HUES48 (cell line): ENCODE data around the gene NIP7.

ENCODE experiments used
- H3K27ac ChIP-seq: one replicate; pipeline ENCODE4 v1.7.0; 2013; ENCODE audit warnings: low read depth, low read length, inconsistent platforms
- H3K27me3 ChIP-seq: 2 replicates; pipeline ENCODE4 v1.6.1; 2013; ENCODE audit warnings: mild to moderate bottlenecking, low read length; ENCODE audit not compliant: control insufficient read depth, insufficient read depth
- H3K36me3 ChIP-seq: 2 replicates; pipeline ENCODE4 v1.6.1; 2013; ENCODE audit warnings: low read length; ENCODE audit not compliant: control insufficient read depth, insufficient read depth
- H3K4me1 ChIP-seq: 2 replicates; pipeline ENCODE4 v1.6.1; 2013; ENCODE audit warnings: mild to moderate bottlenecking, low read length; ENCODE audit not compliant: control insufficient read depth, insufficient read depth
- H3K4me3 ChIP-seq: 2 replicates; pipeline ENCODE4 v1.5.1; 2013; ENCODE audit warnings: mild to moderate bottlenecking, low read depth, low read length
- H3K9ac ChIP-seq: 2 replicates; pipeline ENCODE4 v1.6.1; 2013; ENCODE audit warnings: mild to moderate bottlenecking, low read depth, low read length, moderate library complexity
- H3K9me3 ChIP-seq: 2 replicates; pipeline ENCODE4 v1.6.1; 2013; ENCODE audit warnings: low read length; ENCODE audit not compliant: control insufficient read depth, insufficient read depth

NIP7 gene

DNA sequence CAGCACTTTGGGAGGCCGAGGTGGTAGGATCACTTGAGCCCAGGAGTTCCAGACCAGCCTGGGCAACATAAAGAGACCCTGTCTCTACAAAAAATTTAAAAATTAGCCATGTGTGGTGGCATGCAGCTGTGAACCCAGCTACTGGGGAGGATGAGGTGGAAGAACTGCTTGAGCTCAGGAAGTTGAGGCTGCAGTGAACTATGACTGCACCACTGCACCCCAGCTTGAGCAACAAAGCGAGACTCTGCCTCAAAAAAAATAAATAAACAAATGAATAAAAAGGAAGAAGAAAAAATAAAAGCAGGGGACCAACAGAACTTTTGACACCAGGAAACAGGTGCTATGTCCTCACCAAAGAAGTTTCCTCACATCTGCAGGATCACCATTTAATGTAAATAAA, 32.0 kb downstream of the NIP7 start:
- Histone ChIP-seq H3K4me1 (no peaks in the 10 kb centered on the region), H3K36me3 (peaks cover 61% of the 10 kb centered on the region), H3K27me3 (no peaks in the 10 kb centered on the region), H3K4me3 (no peak overlapping the region), H3K9me3 (no peaks in the 10 kb centered on the region), H3K9ac (no peak overlapping the region), H3K27ac (no peak overlapping the region)

DNA sequence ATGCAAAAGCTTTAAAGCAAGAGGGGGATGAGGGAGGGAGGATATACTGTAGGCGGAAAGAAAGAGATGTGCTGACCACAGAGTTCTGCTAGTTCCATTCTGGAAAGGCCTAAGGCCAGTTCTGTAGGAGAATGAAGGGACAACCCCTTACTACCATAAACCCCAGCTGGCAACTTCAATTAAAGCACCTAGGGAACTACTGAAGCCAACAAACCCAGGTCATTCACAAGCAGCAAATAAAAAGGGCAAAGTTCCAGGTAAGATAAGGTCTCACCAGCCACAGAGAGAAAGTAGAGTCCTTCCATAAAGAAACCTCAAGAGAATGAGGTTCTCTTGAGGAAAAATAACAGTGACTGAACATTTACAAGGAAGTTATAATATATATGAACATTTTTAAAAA, 33.4 kb downstream of the NIP7 start:
- Histone ChIP-seq H3K4me1 (no peaks in the 10 kb centered on the region), H3K27me3 (no peaks in the 10 kb centered on the region), H3K27ac (no peak overlapping the region), H3K9me3 (no peaks in the 10 kb centered on the region), H3K36me3 (peaks cover 54% of the 10 kb centered on the region), H3K4me3 (no peak overlapping the region), H3K9ac (no peak overlapping the region)

DNA sequence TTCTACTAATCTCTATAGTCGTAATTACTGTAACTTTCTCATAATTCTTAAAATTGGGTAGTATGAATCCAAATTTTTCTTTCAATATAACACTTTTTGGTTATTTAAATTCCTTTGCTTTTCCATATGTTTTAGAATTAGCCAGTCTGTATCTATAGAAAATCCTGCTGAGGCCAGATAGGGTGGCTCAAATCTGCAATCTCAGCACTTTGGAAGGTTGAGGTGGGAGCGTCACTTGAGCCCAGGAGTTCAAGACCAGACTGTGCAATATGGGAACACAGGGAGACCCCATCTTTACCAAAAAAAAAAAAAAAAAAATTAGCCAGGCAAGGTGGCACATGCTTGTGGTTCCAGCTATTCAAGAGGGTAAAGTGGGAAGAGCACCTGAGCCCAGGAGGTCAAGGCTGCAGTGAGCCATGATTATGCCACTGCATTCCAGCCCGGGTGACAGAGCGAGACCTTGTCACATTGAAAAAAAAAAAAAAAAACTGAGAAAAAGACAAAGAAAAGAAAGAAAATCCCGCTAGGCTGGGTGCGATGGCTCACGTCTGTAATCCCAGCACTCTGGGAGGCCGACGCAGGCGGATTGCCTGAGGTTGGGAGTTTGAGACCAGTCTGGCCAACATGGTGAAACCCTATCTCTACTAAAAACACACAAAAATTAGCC, 37.0 kb downstream of the NIP7 start:
- peaks cover 53% of the 10 kb centered on the region for H3K36me3 ChIP-seq

DNA sequence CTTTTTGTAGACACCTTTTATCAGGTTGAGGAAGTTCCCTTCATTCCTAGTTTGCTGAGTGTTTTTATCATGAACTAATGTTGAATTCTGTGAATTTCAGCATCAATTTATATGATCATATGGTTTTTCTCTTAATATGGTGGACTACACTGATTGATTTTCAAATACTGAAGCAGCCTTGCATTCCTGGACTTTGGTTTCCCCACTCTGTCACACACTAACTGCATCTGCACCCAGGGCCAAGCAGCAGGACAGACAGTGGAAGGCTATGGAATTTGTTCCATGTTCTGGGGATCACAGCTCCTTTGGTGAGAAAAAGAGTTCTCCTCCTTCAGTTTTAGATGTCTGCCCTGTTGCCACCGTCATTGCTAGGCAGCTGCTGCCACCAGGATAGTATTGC, 38.5 kb downstream of the NIP7 start:
- Histone ChIP-seq H3K4me1 (no peaks in the 10 kb centered on the region), H3K27ac (no peak overlapping the region), H3K9me3 (no peaks in the 10 kb centered on the region), H3K9ac (no peak overlapping the region), H3K36me3 (peaks cover 55% of the 10 kb centered on the region), H3K4me3 (no peak overlapping the region), H3K27me3 (no peaks in the 10 kb centered on the region)

More for the DNA sequence above, 37.0 kb downstream of the NIP7 start:
- no peaks in the 10 kb centered on the region for H3K4me1 ChIP-seq
- no peaks in the 10 kb centered on the region for H3K27me3 ChIP-seq
- H3K27ac ChIP-seq, result no peak overlapping the region
- no peak overlapping the region for H3K4me3 ChIP-seq
- no peaks in the 10 kb centered on the region for H3K9me3 ChIP-seq
- H3K9ac ChIP-seq, result no peak overlapping the region

DNA sequence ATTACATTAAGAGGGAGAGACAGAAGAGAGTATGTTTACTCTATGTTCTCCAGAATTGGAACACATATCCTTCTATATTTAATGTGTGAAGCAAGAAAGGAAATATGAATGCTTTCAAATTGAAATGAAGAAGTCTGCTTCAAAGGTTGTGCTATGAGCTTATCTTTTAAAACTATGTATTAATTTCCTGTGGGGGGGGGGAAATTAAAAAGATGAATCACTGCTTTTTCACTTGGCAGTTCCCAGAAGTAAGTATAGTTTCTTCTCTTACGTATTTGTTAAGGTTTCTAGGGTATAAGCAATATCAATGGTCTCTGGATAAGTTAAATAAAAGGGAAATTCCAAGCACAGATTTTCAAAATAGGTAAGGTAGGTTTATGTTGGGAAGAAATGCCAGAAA, 39.2 kb downstream of the NIP7 start:
- Histone ChIP-seq H3K27ac (no peak overlapping the region), H3K9me3 (no peaks in the 10 kb centered on the region), H3K36me3 (peaks cover 62% of the 10 kb centered on the region), H3K4me1 (no peaks in the 10 kb centered on the region), H3K4me3 (no peak overlapping the region), H3K9ac (no peak overlapping the region), H3K27me3 (no peaks in the 10 kb centered on the region)

DNA sequence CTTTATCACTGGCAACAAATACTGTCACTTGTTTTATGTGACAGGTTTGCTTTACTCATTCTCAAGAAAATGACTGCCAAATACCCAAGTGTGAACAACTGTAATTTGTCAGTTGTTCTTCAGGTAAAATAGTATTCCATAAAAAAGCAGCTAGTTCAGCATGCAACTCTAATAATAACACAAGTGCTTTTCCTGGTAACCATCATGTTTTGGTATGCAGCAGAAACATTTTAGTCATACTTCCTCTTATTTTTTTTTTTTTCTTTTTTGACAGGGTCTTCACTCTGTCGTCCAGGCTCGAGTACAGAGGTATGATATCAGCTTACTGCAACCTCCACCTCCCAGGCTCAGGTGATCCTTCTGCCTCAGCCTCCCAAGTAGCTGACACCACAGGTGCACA, 41.7 kb downstream of the NIP7 start:
- peaks cover 70% of the 10 kb centered on the region for H3K36me3 ChIP-seq
- H3K9ac ChIP-seq, result no peak overlapping the region
- no peaks in the 10 kb centered on the region for H3K9me3 ChIP-seq
- no peaks in the 10 kb centered on the region for H3K4me1 ChIP-seq
- no peak overlapping the region for H3K27ac ChIP-seq
- no peaks in the 10 kb centered on the region for H3K27me3 ChIP-seq
- H3K4me3 ChIP-seq, result no peak overlapping the region

DNA sequence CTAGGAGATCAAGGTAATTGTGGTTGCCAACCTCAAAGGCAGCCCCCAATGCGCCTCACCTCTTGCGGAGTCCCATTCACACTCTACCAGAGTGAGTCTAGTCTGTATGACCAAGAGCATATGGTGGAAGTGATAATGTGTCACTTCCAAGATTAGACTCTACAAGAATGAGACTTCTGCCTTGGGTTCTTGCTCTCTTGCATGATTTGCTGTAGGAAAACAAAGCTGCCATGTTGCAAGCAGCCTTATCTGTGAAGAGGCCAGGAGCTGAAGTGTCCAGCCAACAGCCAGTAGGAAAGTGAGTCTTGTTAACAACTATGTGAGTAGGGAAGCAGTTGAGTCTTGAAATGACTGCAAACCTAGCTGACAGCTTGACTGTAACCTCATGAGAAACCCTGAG, 42.8 kb downstream of the NIP7 start:
- H3K9me3 ChIP-seq, result no peaks in the 10 kb centered on the region
- H3K4me1 ChIP-seq, result no peaks in the 10 kb centered on the region
- no peaks in the 10 kb centered on the region for H3K27me3 ChIP-seq
- H3K36me3 ChIP-seq, result peaks cover 69% of the 10 kb centered on the region
- H3K4me3 ChIP-seq, result no peak overlapping the region
- H3K9ac ChIP-seq, result no peak overlapping the region
- H3K27ac ChIP-seq, result no peak overlapping the region

DNA sequence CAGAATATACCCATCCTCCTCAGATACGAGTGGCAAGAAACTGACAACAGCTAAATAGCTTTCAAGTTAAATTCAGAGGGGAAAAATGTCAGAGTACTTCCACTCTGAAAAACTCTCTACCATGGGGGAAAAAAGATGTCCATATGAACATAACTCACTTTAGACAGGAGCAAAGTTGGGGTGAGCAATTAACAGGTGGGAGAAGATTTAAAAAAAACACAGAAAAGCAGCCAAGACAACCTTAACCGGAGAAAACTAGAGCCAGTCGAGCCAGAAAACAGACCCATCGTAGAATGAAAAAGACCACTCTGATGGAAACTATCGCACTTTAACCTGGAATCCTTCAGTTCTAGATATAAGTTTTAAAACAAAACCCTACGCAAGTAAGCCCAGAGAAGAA, 45.4 kb downstream of the NIP7 start:
- Histone ChIP-seq H3K27ac (peak overlapping the region; percentile 79), H3K4me3 (peak overlapping the region; percentile 68), H3K27me3 (no peaks in the 10 kb centered on the region), H3K9me3 (no peaks in the 10 kb centered on the region), H3K9ac (peak overlapping the region; percentile 83), H3K36me3 (peaks cover 43% of the 10 kb centered on the region), H3K4me1 (no peaks in the 10 kb centered on the region)

DNA sequence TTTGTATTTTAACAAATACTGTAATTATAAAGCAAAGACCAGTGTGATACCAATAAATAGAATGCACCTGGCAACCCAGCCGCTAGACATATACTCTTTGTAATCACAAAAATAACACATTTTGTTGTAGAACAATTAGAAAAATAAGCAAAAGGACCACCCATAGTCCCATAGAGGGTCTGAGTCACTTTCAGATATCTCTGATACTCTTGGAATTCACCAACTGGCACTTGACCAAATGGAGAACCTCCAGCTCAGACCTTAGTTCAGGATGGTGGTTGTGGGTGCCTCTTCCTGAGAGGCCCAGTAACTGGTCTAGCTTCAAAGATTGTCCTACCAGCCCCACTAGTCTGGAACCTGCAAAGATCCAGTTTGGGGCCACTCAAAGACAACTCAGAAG, 47.0 kb downstream of the NIP7 start:
- no peaks in the 10 kb centered on the region for H3K4me1 ChIP-seq
- H3K27me3 ChIP-seq, result no peaks in the 10 kb centered on the region
- no peak overlapping the region for H3K9ac ChIP-seq
- no peak overlapping the region; the same call in 1 of the 2 replicates for H3K4me3 ChIP-seq
- peaks cover 29% of the 10 kb centered on the region for H3K36me3 ChIP-seq
- no peaks in the 10 kb centered on the region for H3K9me3 ChIP-seq
- no peak overlapping the region for H3K27ac ChIP-seq
